Measurements from ENCODE around the gene GNG7. TPM values are rescaled to one million over a fixed set of nuclear protein-coding genes. Genes with fewer than 3 reads are reported as not detected.
"Not testable (repeated sequence)": the region's sequence is repeated elsewhere in the genome, so short reads cannot be mapped to it uniquely, and the experiment has no call there.

Gene GNG7
- polyA plus RNA-seq, 1 donor = 2.2 TPM

DNA sequence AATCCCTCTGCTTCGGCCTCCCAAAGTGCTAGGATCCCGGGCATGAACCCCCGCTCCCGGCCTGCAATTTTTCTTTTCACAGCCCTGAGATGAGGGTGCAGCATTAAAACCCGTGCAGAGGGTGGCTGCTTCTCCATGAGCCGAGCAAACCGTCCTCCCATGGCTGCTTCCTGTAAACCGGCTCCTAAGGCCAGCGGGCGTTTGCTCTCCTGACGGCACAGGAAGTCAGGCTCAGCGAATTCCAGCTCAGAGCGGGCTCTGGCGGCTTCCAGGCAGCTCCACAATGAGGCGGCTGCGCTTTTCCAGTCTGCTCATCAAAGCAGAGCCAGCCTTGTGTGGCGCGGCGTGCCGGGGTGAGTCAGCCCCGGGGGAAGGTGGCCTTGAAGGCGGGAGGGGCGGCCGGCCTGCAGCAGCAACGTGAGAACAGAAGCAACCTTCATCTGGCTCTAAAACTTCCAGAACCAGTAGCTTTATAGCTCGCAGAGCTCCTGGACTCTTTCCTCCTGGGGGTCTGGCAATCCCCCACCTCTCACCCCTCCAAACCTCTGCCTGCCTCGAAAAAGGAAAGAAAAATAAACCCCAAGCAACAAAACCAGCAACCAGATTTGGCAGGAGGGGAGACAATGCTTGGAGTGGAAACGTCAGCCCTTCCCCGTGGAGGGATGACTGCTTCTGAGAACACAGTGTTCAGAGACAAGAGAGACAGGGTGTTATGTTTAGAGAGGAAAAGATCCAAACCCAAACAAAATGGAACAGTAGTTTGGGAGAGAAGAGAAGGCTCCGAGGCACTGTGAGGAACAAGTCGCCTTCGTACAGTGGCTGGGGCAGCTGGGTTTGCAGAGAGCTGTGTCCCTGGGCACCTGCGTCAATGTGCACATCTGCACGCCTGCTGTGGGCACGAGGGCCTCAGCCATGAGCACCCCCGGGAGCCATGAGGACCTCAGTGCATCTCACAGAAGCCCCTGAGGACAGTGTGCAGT is 158.7 kb downstream of the GNG7 start:
- Histone ChIP-seq H3K4me3 (ENCODE audit: low read length) (no peak overlapping the region), H3K36me3 (ENCODE audit: control insufficient read depth, insufficient read depth, low read length) (no peaks in the 10 kb centered on the region), H3K9me3 (ENCODE audit: control insufficient read depth, low read depth, low read length) (peaks cover 2% of the 10 kb centered on the region), H3K27ac (ENCODE audit: low read length) (peak overlapping the region; percentile 84), H3K27me3 (ENCODE audit: control insufficient read depth, insufficient read depth, low read length) (no peaks in the 10 kb centered on the region), H3K4me1 (ENCODE audit: control insufficient read depth, insufficient read depth, low read length) (peaks cover 24% of the 10 kb centered on the region)
- DNase-seq = peak; percentile 88 to 90
- no CpG with 5 or more reads among the region's 36 CpGs for WGBS (ENCODE audit: insufficient coverage, low lambda C conversion rate)

DNA sequence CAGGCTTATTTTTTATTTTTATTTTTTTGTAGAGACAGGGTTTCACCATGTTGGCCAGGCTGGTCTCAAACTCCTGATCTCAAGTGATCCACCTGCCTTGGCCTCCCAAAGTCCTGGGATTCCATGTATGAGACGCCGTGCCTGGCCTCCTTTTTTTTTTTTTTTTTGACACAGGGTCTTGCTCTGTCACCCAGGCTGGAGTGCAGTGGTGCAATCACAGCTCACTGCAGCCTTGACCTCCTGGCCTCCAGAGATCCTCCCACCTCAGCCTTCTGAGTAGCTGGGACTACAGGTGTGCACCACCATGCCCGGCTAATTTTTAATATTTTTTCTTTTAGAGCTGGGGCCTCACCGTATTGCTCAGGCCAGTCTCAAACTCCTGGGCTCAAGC is 159.4 kb downstream of the GNG7 start:
- H3K36me3 ChIP-seq (ENCODE audit: control insufficient read depth, insufficient read depth, low read length); H3K9me3 ChIP-seq (ENCODE audit: control insufficient read depth, low read depth, low read length); H3K4me3 ChIP-seq (ENCODE audit: low read length); DNase-seq; H3K27me3 ChIP-seq (ENCODE audit: control insufficient read depth, insufficient read depth, low read length): not testable (repeated sequence)
- H3K4me1 ChIP-seq (ENCODE audit: control insufficient read depth, insufficient read depth, low read length) = peaks cover 24% of the 10 kb centered on the region
- H3K27ac ChIP-seq (ENCODE audit: low read length) = peak overlapping the region; percentile 84
- no CpG with 5 or more reads among the region's 4 CpGs for WGBS (ENCODE audit: insufficient coverage, low lambda C conversion rate)

DNA sequence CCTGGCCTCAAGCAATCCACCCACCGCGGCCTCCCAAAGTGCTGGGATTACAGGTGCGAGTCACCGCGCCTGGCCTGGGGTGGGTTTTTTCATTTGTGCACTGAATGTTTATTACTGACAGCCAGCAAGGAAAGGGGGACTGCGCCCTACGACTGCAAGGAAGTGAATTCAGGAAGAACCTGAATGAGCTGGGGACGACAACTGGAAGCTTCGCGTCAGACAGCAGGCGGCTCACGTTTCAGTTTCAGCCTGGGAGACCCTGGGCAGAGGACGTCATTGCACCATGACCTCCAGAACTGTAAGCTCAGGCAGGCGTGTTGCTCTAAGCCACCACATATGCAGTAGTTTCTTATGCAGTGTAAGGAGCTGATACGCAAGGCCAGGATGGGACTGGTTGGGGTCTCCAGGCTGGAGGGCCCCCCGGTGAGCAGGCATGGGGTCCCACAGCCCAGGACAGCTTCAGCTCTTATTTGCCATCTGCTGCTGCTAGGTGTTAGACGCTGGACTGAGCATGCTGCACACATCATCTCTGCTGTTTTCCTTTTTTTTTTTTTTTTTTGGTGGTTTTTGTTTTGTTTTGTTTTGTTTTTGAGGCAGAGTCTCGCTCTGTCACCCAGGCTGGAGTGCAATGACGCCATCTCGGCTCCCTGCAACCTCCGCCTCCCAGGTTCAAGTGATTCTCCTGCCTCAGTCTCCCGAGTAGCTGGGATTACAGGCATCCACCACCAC is 160.0 kb downstream of the GNG7 start:
- Histone ChIP-seq H3K4me3 (ENCODE audit: low read length) (no peak overlapping the region), H3K9me3 (ENCODE audit: control insufficient read depth, low read depth, low read length) (peaks cover 2% of the 10 kb centered on the region), H3K36me3 (ENCODE audit: control insufficient read depth, insufficient read depth, low read length) (no peaks in the 10 kb centered on the region), H3K27ac (ENCODE audit: low read length) (peak overlapping the region; percentile 84), H3K27me3 (ENCODE audit: control insufficient read depth, insufficient read depth, low read length) (no peaks in the 10 kb centered on the region), H3K4me1 (ENCODE audit: control insufficient read depth, insufficient read depth, low read length) (peaks cover 24% of the 10 kb centered on the region)
- DNase-seq = no peak
- 86% methylated on average over 2 of the region's 22 CpGs for WGBS (ENCODE audit: insufficient coverage, low lambda C conversion rate)

DNA sequence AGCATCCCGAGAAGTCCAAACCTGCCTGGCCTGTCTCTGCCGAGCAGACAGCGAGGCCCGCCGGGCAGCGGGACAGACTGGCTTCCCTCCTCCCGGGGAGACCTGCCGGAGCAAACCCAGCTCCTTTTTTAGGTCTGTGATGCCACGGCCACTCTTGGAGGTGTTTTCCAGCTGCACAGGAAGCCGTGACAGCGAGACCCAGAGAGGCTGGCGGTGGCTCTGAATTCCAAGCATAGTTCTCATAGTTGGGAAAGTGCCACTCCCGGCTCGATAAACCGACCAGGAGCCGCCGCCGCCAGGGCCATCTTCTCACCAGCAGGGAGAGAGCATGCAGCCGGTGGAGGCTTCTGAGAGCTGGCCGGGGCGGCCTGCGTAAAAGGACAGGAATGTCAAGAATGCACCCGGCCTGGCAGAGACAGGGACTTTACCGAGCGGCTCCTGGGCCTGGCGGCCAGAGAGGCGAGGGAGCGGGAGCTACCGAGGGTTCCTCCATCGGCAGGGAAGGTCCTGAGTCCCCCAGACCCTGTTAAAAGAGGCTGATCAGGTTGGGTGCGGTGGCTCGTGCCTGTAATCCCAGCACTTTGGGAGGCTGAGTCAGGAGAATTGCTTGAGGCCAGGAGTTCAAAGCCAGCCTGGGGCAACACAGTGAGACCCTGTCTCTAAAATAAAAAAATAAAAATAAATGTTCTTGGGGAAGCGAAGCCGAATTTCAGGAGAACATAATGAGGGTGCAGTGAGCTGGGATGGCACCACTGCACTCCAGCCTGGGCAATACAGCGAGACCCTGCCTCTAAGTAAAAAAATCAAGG is 161.6 kb downstream of the GNG7 start:
- H3K27ac ChIP-seq (ENCODE audit: low read length) = peak overlapping the region; percentile 61
- no CpG with 5 or more reads among the region's 35 CpGs for WGBS (ENCODE audit: insufficient coverage, low lambda C conversion rate)
- H3K4me1 ChIP-seq (ENCODE audit: control insufficient read depth, insufficient read depth, low read length) = peaks cover 20% of the 10 kb centered on the region
- H3K9me3 ChIP-seq (ENCODE audit: control insufficient read depth, low read depth, low read length) = no peaks in the 10 kb centered on the region
- peak; percentile 76 to 81 for DNase-seq
- H3K4me3 ChIP-seq (ENCODE audit: low read length) = no peak overlapping the region
- H3K27me3 ChIP-seq (ENCODE audit: control insufficient read depth, insufficient read depth, low read length) = no peaks in the 10 kb centered on the region
- no peaks in the 10 kb centered on the region for H3K36me3 ChIP-seq (ENCODE audit: control insufficient read depth, insufficient read depth, low read length)

DNA sequence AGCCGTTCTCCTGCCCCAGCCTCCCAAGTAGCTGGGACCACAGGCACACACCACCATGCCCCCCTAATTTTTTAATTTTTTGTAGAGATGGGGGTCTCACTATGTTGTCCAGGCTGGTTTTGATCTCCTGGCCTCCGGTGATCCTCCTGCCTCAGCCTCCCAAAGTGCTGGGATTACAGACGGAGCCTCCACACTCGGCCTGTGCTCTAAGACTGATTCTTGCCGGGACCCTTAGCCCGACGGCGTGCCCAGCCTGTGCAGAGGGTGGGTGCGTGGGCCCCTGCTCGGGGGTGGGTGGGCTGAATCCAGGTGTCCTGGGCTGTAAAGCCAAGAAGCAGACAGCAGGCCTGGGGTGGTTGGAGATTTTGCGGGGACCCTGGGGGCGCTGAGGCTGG is 162.2 kb downstream of the GNG7 start:
- DNase-seq = no peak
- peaks cover 20% of the 10 kb centered on the region for H3K4me1 ChIP-seq (ENCODE audit: control insufficient read depth, insufficient read depth, low read length)

DNA sequence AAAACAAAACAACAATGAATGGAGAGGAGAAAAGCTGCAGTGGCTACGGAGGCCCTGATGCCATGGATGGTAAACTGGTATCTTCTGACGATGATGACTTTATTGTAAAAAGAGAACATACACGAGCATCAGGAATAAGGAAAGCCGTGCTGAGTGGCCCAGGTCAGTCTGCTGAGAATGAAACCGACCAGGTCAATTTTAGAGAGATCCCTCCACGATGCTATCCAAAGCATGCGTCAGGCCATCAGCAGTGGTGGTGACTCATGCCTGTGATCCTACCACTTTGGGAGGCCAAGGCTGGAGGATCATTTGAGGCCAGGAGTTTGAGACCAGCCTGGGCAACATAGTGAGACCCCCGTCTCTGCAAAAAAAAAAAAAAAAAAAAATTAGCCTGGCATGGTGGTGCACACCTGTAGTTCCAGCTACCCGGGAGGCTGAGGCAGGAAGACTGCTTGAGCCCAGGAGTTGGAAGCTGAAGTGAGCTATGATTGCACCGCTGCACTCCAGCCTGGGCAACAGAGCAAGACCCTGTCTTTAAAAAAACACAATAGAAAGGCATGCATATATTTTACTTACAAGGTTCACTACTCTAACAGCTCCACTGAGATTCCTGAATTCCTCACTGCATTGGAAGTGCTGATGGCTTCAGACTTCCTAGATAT is 164.3 kb downstream of the GNG7 start:
- Histone ChIP-seq H3K27ac (ENCODE audit: low read length) (no peak overlapping the region), H3K9me3 (ENCODE audit: control insufficient read depth, low read depth, low read length) (no peaks in the 10 kb centered on the region), H3K36me3 (ENCODE audit: control insufficient read depth, insufficient read depth, low read length) (no peaks in the 10 kb centered on the region), H3K27me3 (ENCODE audit: control insufficient read depth, insufficient read depth, low read length) (no peaks in the 10 kb centered on the region), H3K4me3 (ENCODE audit: low read length) (no peak overlapping the region), H3K4me1 (ENCODE audit: control insufficient read depth, insufficient read depth, low read length) (peaks cover 13% of the 10 kb centered on the region)
- no CpG with 5 or more reads among the region's 10 CpGs for WGBS (ENCODE audit: insufficient coverage, low lambda C conversion rate)
- DNase-seq = no peak

More for the DNA sequence above, 162.2 kb downstream of the GNG7 start:
- Histone ChIP-seq H3K9me3 (ENCODE audit: control insufficient read depth, low read depth, low read length) (no peaks in the 10 kb centered on the region), H3K36me3 (ENCODE audit: control insufficient read depth, insufficient read depth, low read length) (no peaks in the 10 kb centered on the region), H3K27ac (ENCODE audit: low read length) (peak overlapping the region; percentile 61), H3K27me3 (ENCODE audit: control insufficient read depth, insufficient read depth, low read length) (no peaks in the 10 kb centered on the region), H3K4me3 (ENCODE audit: low read length) (no peak overlapping the region)
- WGBS (ENCODE audit: insufficient coverage, low lambda C conversion rate) = no CpG with 5 or more reads among the region's 12 CpGs

DNA sequence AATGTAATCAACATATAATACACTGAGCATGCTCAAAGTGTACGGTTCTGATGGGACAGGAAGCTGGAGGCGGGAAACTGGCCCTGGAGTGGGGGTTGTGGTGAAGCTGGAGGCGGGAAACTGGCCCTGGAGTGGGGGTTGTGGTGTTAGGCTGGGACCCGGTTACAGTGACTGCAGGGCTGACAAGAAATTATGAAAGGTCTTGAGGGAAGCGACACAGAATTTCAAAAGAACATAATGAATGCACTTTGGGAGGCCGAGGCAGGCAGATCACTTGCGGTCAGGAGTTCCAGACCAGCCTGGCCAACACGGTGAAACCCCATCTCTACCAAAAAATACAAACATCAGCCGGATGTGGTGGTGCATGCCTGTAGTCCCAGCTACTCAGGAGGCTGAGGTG is 164.9 kb downstream of the GNG7 start:
- no CpG with 5 or more reads among the region's 9 CpGs for WGBS (ENCODE audit: insufficient coverage, low lambda C conversion rate)
- not testable (repeated sequence) for H3K36me3 ChIP-seq (ENCODE audit: control insufficient read depth, insufficient read depth, low read length); H3K27ac ChIP-seq (ENCODE audit: low read length); H3K9me3 ChIP-seq (ENCODE audit: control insufficient read depth, low read depth, low read length); H3K27me3 ChIP-seq (ENCODE audit: control insufficient read depth, insufficient read depth, low read length); DNase-seq; H3K4me3 ChIP-seq (ENCODE audit: low read length)
- H3K4me1 ChIP-seq (ENCODE audit: control insufficient read depth, insufficient read depth, low read length) = peaks cover 11% of the 10 kb centered on the region

DNA sequence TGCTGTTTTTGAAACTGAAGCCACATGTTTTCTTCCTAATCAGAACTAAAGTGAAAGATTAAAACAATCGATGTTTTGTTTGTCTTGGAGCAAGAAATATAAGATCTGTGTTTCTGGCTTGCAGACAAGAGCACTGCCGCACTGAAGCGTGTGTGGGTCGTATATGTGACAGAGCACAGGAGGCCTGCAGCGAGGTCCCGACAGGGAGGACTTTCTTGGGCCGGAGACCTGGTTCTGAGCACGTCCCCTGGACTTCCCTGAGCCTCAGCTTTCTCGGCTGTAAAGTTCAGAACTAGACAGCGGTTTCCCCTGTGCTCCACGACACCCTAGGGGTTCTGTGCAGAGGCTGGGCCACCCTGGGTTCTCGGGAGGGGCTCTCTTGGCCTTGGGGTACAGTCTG is 166.0 kb downstream of the GNG7 start:
- no peaks in the 10 kb centered on the region for H3K36me3 ChIP-seq (ENCODE audit: control insufficient read depth, insufficient read depth, low read length)
- DNase-seq = no peak
- peaks cover 11% of the 10 kb centered on the region for H3K4me1 ChIP-seq (ENCODE audit: control insufficient read depth, insufficient read depth, low read length)
- H3K27me3 ChIP-seq (ENCODE audit: control insufficient read depth, insufficient read depth, low read length) = no peaks in the 10 kb centered on the region
- H3K4me3 ChIP-seq (ENCODE audit: low read length) = no peak overlapping the region
- WGBS (ENCODE audit: insufficient coverage, low lambda C conversion rate) = no CpG with 5 or more reads among the region's 12 CpGs
- H3K27ac ChIP-seq (ENCODE audit: low read length) = no peak overlapping the region
- no peaks in the 10 kb centered on the region for H3K9me3 ChIP-seq (ENCODE audit: control insufficient read depth, low read depth, low read length)

DNA sequence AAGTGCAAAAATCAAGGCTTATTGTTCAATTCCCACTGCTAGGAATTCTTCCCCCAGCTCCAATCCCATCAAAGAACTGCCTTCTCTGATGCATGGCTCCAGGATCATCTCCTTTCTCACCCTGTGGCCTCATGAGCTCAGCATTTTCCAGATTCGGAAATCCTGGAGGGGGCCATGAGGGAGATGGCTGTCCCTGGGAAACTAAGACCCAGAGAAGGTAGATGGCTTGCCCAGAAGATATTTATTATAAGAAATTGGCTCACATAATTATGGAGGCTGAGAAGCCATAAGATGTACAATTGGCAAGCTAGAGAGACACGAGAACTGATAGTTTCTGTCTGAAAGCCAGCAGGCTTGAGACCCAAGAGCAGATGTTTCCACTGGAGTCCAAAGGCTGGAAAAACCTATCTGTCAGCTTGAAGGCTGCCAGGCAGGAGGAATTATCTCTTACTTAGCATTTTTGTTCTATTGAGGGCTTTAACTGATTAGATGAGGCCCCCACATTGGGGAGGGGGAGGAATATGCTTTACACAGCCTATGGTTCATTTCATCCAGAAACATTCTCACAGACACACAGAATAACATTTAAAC is 168.0 kb downstream of the GNG7 start:
- WGBS (ENCODE audit: insufficient coverage, low lambda C conversion rate) = 100% methylated on average over 1 of the region's 2 CpGs

More for the DNA sequence above, 168.0 kb downstream of the GNG7 start:
- H3K36me3 ChIP-seq (ENCODE audit: control insufficient read depth, insufficient read depth, low read length) = no peaks in the 10 kb centered on the region
- H3K4me3 ChIP-seq (ENCODE audit: low read length) = no peak overlapping the region
- no peaks in the 10 kb centered on the region for H3K27me3 ChIP-seq (ENCODE audit: control insufficient read depth, insufficient read depth, low read length)
- DNase-seq = peak in 1 of 2 donors; percentile 44
- peaks cover 4% of the 10 kb centered on the region for H3K4me1 ChIP-seq (ENCODE audit: control insufficient read depth, insufficient read depth, low read length)
- peak overlapping the region; percentile 70 for H3K27ac ChIP-seq (ENCODE audit: low read length)
- H3K9me3 ChIP-seq (ENCODE audit: control insufficient read depth, low read depth, low read length) = no peaks in the 10 kb centered on the region
